ENCODE data around the gene TEPSIN.

Gene TEPSIN

GRCh38 chr17:81187586-81188490, 51.0 kb downstream of the TEPSIN start:
- TF ChIP-seq EP300 (IDR thresholded peaks at IDR 0.05; ENCODE audit: borderline replicate concordance) (no peak), CEBPB (IDR thresholded peaks at IDR 0.05) (no peak), USF1 (IDR thresholded peaks at IDR 0.05) (no peak), MAX (IDR thresholded peaks at IDR 0.05) (no peak)

- TF ChIP-seq CEBPB (IDR thresholded peaks at IDR 0.05) (no peak), EP300 (IDR thresholded peaks at IDR 0.05; ENCODE audit: borderline replicate concordance) (no peak), FOXM1 (IDR thresholded peaks at IDR 0.05; ENCODE audit: borderline replicate concordance, low read depth) (no peak), TEAD4 (IDR thresholded peaks at IDR 0.05) (no peak), CREB1 (IDR thresholded peaks at IDR 0.05; ENCODE audit: low read depth) (no peak), RAD21 (IDR thresholded peaks at IDR 0.05; ENCODE audit: low read depth) (no peak), TCF12 (IDR thresholded peaks at IDR 0.05; ENCODE audit: low read depth) (no peak), YY1 (IDR thresholded peaks at IDR 0.05; ENCODE audit: low read depth) (no peak), REST (IDR thresholded peaks at IDR 0.05; ENCODE audit: low read depth) (no peak), TAF1 (IDR thresholded peaks at IDR 0.05; ENCODE audit: low read depth) (no peak), ZBTB7A (IDR thresholded peaks at IDR 0.05; ENCODE audit: low read depth) (no peak), EGR1 (IDR thresholded peaks at IDR 0.05) (no peak), USF1 (IDR thresholded peaks at IDR 0.05) (no peak)
These were observed 51.7 kb downstream of the TEPSIN start for GRCh38 chr17:81187120-81187519.

- TF ChIP-seq CREB1 (IDR thresholded peaks at IDR 0.05; ENCODE audit: low read depth) = no peak
- no peak for TF ChIP-seq ZBTB7A (IDR thresholded peaks at IDR 0.05; ENCODE audit: low read depth)
- TF ChIP-seq MAX (IDR thresholded peaks at IDR 0.05) = no peak
- no peak for TF ChIP-seq EGR1 (IDR thresholded peaks at IDR 0.05)
These were observed 52.7 kb downstream of the TEPSIN start for GRCh38 chr17:81186203-81186602.

GRCh38 chr17:81184555-81184954, 54.3 kb downstream of the TEPSIN start:
- TF ChIP-seq ZBTB7A (IDR thresholded peaks at IDR 0.05; ENCODE audit: low read depth) (no peak), YY1 (IDR thresholded peaks at IDR 0.05; ENCODE audit: low read depth) (no peak), NFIC (IDR thresholded peaks at IDR 0.05) (no peak), REST (IDR thresholded peaks at IDR 0.05; ENCODE audit: low read depth) (no peak)

- no peak for TF ChIP-seq TAF1 (IDR thresholded peaks at IDR 0.05; ENCODE audit: low read depth)
- TF ChIP-seq TEAD4 (IDR thresholded peaks at IDR 0.05) = no peak
These were observed 55.0 kb downstream of the TEPSIN start for GRCh38 chr17:81183807-81184206.

- TF ChIP-seq FOXM1 (IDR thresholded peaks at IDR 0.05; ENCODE audit: borderline replicate concordance, low read depth) (no peak), TCF12 (IDR thresholded peaks at IDR 0.05; ENCODE audit: low read depth) (no peak), NFIC (IDR thresholded peaks at IDR 0.05) (no peak), MAX (IDR thresholded peaks at IDR 0.05) (no peak)
These were observed 55.5 kb downstream of the TEPSIN start for GRCh38 chr17:81183316-81183715.

GRCh38 chr17:81182596-81182995, 56.3 kb downstream of the TEPSIN start:
- TF ChIP-seq TAF1 (IDR thresholded peaks at IDR 0.05; ENCODE audit: low read depth) (no peak), TCF12 (IDR thresholded peaks at IDR 0.05; ENCODE audit: low read depth) (no peak), NFIC (IDR thresholded peaks at IDR 0.05) (no peak), CREB1 (IDR thresholded peaks at IDR 0.05; ENCODE audit: low read depth) (no peak), YY1 (IDR thresholded peaks at IDR 0.05; ENCODE audit: low read depth) (no peak), FOXM1 (IDR thresholded peaks at IDR 0.05; ENCODE audit: borderline replicate concordance, low read depth) (no peak), RAD21 (IDR thresholded peaks at IDR 0.05; ENCODE audit: low read depth) (no peak), USF1 (IDR thresholded peaks at IDR 0.05) (no peak), EGR1 (IDR thresholded peaks at IDR 0.05) (no peak), ZBTB7A (IDR thresholded peaks at IDR 0.05; ENCODE audit: low read depth) (no peak), MAX (IDR thresholded peaks at IDR 0.05) (no peak), REST (IDR thresholded peaks at IDR 0.05; ENCODE audit: low read depth) (no peak), CEBPB (IDR thresholded peaks at IDR 0.05) (no peak), EP300 (IDR thresholded peaks at IDR 0.05; ENCODE audit: borderline replicate concordance) (no peak), TEAD4 (IDR thresholded peaks at IDR 0.05) (no peak)

Data from Ishikawa (cell line).